OCI-LY3 (cell line): Measurements from ENCODE around the gene ZNF83.
"Not testable (repeated sequence)": the region's sequence is repeated elsewhere in the genome, so short reads cannot be mapped to it uniquely, and the experiment has no call there.

ENCODE experiments used
- H2AFZ ChIP-seq: fragments of 200-600, 300-600 bp; shearing (Covaris generic); 2 replicates; pipeline ENCODE4 v1.6.0; 2014; ENCODE audit warnings: antibody characterized with exemption, low read depth, low read length
- H3K27ac ChIP-seq: fragments of 200-600, 300-600 bp; sonication (generic); 2 replicates; pipeline ENCODE4 v1.5.1; 2014; ENCODE audit warnings: mild to moderate bottlenecking, low read length, moderate library complexity, mixed read lengths
- H3K27me3 ChIP-seq: fragments of 200-600, 300-600 bp; sonication (generic); 2 replicates; pipeline ENCODE4 v1.6.1; 2014; ENCODE audit warnings: low read depth, low read length, mixed read lengths
- H3K36me3 ChIP-seq: fragments of 200-600, 300-600 bp; sonication (generic); replicated peaks from 2 replicates; pipeline ENCODE3; 2014; ENCODE audit warnings: low read depth, low read length, mixed read lengths
- H3K4me1 ChIP-seq: fragments of 300-600, 200-600 bp; sonication (generic); 2 replicates; pipeline ENCODE4 v1.6.1; 2014; ENCODE audit warnings: low read length, mixed read lengths
- H3K4me2 ChIP-seq: fragments of 200-600, 300-600 bp; sonication (generic); 2 replicates; pipeline ENCODE4 v1.6.1; 2014; ENCODE audit warnings: low read length, mixed read lengths
- H3K4me3 ChIP-seq: fragments of 300-600, 200-600 bp; sonication (generic); 2 replicates; pipeline ENCODE4 v1.5.1; 2014; ENCODE audit warnings: antibody characterized with exemption, mild to moderate bottlenecking, low read length, moderate library complexity
- H3K79me2 ChIP-seq: fragments of 300-600, 200-600 bp; shearing (Covaris generic); 2 replicates; pipeline ENCODE4 v1.6.1; 2014; ENCODE audit warnings: mild to moderate bottlenecking, low read length, mixed read lengths
- H3K9ac ChIP-seq: fragments of 300-600, 200-600 bp; shearing (Covaris generic); 2 replicates; pipeline ENCODE4 v1.6.0; 2014; ENCODE audit warnings: mild to moderate bottlenecking, low read length, moderate library complexity
- H3K9me3 ChIP-seq: fragments of 200-600, 300-600 bp; shearing (Covaris generic); 2 replicates; pipeline ENCODE4 v1.6.1; 2014; ENCODE audit warnings: low read length, mixed read lengths; ENCODE audit not compliant: insufficient read depth
- H4K20me1 ChIP-seq: fragments of 200-600, 300-600 bp; sonication (generic); 2 replicates; pipeline ENCODE4 v1.6.1; 2016; ENCODE audit warnings: low read length, mixed read lengths; ENCODE audit not compliant: insufficient read depth
- CTCF ChIP-seq: fragments of 200-600, 300-600 bp; sonication (generic); IDR thresholded peaks from 2 replicates; pipeline ENCODE4 v1.5.1; 2014; ENCODE audit warnings: antibody characterized with exemption, low read length, low read depth
- EZH2phosphoT487 ChIP-seq: fragments of 200-600 bp; shearing (Covaris generic); IDR thresholded peaks from 2 replicates; pipeline ENCODE4 v1.6.1; 2018; ENCODE audit warnings: antibody characterized with exemption, mixed run types, low read depth

ZNF83 gene

GRCh38 chr19:52570000-52570861 is 67.9 kb downstream of the ZNF83 start, which contains the start of gene ZNF701:
TSS of gene ZNF701 (plus strand) at chr19:52570287. CDS start at chr19:52574148, 3,861 bp downstream.
- no peak within 1 kb of the TSS for H3K27ac ChIP-seq
- H2AFZ ChIP-seq: no peak within 1 kb of the TSS

GRCh38 chr19:52569638-52569999 is 68.5 kb downstream of the ZNF83 start:
- not testable (repeated sequence) for H3K36me3 ChIP-seq, H3K4me3 ChIP-seq, H3K4me2 ChIP-seq, H3K79me2 ChIP-seq, H2AFZ ChIP-seq, H3K4me1 ChIP-seq, H3K9ac ChIP-seq, H3K9me3 ChIP-seq, H3K27ac ChIP-seq, H3K27me3 ChIP-seq, H4K20me1 ChIP-seq

More at GRCh38 chr19:52570000-52570861, 67.9 kb downstream of the ZNF83 start, which contains the start of gene ZNF701:
- no peaks in the 10 kb centered on the region for H4K20me1 ChIP-seq
- TF ChIP-seq EZH2phosphoT487 (no peak), CTCF (no peak)
- H3K27me3 ChIP-seq: no peaks in the 10 kb centered on the region
- H3K36me3 ChIP-seq: peaks cover 2% of the 10 kb centered on the region
- H3K9me3 ChIP-seq: 0 out of 2 replicates have a peak, but pooled peaks cover 9% of the 10 kb centered on the region
- no peak within 1 kb of the TSS for H3K9ac ChIP-seq
- H3K4me2 ChIP-seq: no peak within 1 kb of the TSS
- H3K79me2 ChIP-seq: no peaks in the 10 kb centered on the region
- no peaks in the 10 kb centered on the region for H3K4me1 ChIP-seq
- H3K4me3 ChIP-seq: no peak within 1 kb of the TSS

GRCh38 chr19:52567921-52568320 is 70.2 kb downstream of the ZNF83 start:
- H3K4me2 ChIP-seq: no peak overlapping the region
- H4K20me1 ChIP-seq: no peaks in the 10 kb centered on the region
- H3K27ac ChIP-seq: no peak overlapping the region
- 0 out of 2 replicates have a peak, but pooled peaks cover 10% of the 10 kb centered on the region for H3K9me3 ChIP-seq
- TF ChIP-seq EZH2phosphoT487 (no peak), CTCF (no peak)
- no peak overlapping the region for H3K4me3 ChIP-seq
- H2AFZ ChIP-seq: no peak overlapping the region
- H3K79me2 ChIP-seq: no peaks in the 10 kb centered on the region
- H3K4me1 ChIP-seq: no peaks in the 10 kb centered on the region
- H3K36me3 ChIP-seq: peaks cover 10% of the 10 kb centered on the region
- H3K9ac ChIP-seq: no peak overlapping the region
- H3K27me3 ChIP-seq: no peaks in the 10 kb centered on the region

- no peaks in the 10 kb centered on the region for H4K20me1 ChIP-seq
- no peak overlapping the region for H3K27ac ChIP-seq
- no peak overlapping the region for H3K4me3 ChIP-seq
- H3K9me3 ChIP-seq: 0 out of 2 replicates have a peak, but pooled peaks cover 13% of the 10 kb centered on the region
- no peak overlapping the region for H2AFZ ChIP-seq
- no peaks in the 10 kb centered on the region for H3K27me3 ChIP-seq
- H3K4me2 ChIP-seq: no peak overlapping the region
- no peak for TF ChIP-seq EZH2phosphoT487
- no peak for TF ChIP-seq CTCF
- H3K79me2 ChIP-seq: no peaks in the 10 kb centered on the region
- no peak overlapping the region for H3K9ac ChIP-seq
- H3K4me1 ChIP-seq: no peaks in the 10 kb centered on the region
- H3K36me3 ChIP-seq: peaks cover 14% of the 10 kb centered on the region
These were observed 71.6 kb downstream of the ZNF83 start for GRCh38 chr19:52566588-52566987.
